Measurements from ENCODE around the gene SDR42E2.
"Not testable (repeated sequence)": the region's sequence is repeated elsewhere in the genome, so short reads cannot be mapped to it uniquely, and the experiment has no call there.

The SDR42E2 gene

DNA sequence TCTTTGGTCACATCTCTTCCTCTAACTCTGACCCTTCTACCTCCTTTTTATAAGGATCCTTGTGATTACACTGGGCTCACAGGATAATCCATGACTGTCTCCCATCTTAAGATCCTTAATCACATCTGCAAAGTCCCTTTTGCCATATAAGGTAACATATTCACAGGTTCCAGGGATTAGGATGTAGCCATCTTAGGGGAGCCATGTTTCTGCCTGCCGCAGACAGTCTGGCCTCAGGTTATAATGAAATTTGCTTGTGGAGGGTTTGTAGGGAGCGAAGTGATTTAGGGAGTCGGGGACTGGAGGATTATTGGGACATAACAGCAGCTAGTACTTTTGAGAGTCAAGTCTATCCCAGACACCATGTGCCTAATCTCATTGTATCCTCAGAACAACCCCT is 51.5 kb downstream of the SDR42E2 start:
- DNase-seq (ENCODE audit: low read depth) = no peak

- no peak for DNase-seq (ENCODE audit: low read depth)
Measured at GRCh38 chr16:22214402-22214801, 52.1 kb downstream of the SDR42E2 start.

DNA sequence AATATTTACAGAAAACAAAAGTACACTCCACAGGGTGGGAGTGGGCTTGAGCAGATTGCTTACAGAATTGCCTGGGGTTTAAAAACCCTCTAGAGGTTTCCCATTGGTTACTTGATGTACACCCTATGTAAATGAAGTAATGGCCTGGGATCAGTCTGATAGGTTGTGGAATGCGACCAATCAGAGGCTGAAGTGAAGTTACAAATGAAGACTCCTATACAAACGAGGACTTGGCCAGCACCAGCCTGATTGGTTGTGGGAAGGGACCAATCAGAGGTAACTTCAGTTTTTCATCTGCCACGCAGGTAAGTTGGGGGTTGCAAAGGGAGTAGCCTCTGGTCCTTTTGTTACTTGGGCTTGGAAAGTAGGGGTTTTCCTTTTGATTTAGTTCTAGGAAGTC is 52.6 kb downstream of the SDR42E2 start:
- no peak for DNase-seq (ENCODE audit: low read depth)

GRCh38 chr16:22216191-22216831 is 54.0 kb downstream of the SDR42E2 start:
- no peak for DNase-seq (ENCODE audit: low read depth)

- DNase-seq (ENCODE audit: low read depth) = not testable (repeated sequence)
Measured at GRCh38 chr16:22216832-22217225, 54.5 kb downstream of the SDR42E2 start.

DNA sequence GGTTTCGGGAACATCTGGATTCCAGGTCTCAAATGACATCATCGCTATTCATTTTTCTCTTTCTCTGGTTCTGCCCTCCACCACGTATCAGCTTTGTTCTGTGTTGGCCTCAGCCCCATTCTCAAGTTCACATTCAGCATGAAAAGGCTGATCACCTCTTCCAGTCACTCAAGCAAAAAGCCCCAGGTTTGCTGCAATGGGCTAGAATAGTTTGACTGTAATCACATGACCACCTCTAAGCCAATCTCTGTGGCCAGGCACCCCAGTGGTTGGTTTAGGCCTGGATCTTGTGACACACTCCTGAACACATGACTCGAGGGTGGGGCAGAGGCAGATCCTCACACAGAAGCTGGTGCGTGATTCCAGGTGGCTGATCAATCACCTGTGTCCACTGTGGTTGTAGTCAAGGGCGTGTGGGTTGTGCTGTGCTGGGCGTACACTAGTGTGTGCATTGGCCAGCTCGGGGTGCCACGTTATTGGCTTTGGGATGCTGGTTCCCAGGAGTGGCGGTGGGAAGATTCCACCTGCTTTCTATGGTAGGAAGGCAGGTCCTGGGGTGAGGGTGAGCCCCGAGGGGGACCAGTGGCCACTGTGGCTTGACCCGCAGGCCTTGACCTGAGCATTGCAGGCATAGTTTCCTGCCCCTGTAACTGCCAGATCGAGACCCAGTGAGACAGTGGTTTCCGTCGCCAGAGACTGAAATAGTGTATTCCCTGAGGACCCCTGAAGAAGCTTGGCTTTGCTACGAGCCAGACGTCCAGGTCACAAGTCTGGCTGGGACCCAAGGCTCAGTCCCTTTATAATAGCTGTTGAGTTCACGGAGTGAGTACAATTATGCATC is 55.8 kb downstream of the SDR42E2 start:
- no peak for DNase-seq (ENCODE audit: low read depth)

GRCh38 chr16:22219389-22220068 is 57.2 kb downstream of the SDR42E2 start:
- DNase-seq (ENCODE audit: low read depth) = no peak

GRCh38 chr16:22220069-22220440 is 57.7 kb downstream of the SDR42E2 start:
- no peak for DNase-seq (ENCODE audit: low read depth)

DNA sequence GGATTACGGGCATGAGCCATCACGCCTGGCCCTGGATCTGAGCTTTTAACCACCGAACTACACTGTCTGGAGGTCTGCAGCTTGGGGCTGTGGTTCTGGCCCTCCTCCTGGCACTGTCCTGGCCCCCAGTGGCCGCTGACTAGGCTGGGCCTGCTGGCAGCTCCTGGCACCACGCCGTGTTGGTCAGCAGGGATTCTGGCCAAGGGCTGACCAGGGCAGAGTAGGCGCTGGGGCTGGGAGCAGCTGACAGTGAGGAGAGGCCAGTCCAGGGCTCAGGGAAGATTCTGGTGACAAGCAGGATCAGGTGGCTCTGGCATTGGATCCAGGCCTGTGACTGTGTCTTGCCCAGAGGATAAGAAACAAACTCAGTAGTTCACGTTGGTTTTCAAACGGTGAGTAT is 58.4 kb downstream of the SDR42E2 start:
- DNase-seq (ENCODE audit: low read depth) = no peak

DNA sequence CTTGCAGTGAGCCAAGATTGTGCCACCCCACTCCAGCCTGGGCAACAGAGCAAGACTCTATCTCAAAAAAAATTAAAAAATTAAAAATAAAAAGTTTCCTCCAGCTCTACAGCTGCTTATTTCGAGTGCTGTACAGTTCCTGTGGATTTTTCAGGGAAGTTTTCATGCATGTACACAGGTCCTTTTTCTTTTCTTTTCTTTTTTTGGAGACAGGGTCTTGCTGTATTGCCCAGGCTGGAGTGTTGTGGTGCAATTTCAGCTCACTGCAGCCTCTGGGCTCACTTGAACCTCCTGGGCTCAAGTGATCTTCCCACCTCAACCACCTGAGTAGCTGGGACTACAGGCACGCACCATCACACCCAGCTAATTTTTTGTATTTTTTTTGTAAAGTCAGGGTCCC is 59.7 kb downstream of the SDR42E2 start:
- no peak for DNase-seq (ENCODE audit: low read depth)

DNA sequence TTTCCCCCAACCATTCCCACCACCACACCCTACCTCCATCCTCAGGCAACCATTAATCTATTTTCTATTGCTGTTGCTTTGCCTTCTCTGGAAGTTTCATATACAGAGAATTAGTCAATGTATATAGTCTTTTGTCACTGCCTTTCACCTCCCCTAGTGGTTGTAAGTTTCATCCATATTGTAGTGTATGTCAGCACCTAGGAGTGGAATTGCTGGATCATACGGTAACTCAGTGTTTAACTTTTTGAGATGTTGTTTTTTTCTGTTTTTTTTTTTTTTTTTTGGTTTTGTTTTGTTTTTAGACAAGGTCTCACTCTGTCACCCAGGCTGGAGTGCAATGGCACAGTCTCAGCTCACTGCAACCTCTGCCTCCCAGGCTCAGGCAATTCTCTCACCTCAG is 60.7 kb downstream of the SDR42E2 start:
- no peak for DNase-seq (ENCODE audit: low read depth)

DNA sequence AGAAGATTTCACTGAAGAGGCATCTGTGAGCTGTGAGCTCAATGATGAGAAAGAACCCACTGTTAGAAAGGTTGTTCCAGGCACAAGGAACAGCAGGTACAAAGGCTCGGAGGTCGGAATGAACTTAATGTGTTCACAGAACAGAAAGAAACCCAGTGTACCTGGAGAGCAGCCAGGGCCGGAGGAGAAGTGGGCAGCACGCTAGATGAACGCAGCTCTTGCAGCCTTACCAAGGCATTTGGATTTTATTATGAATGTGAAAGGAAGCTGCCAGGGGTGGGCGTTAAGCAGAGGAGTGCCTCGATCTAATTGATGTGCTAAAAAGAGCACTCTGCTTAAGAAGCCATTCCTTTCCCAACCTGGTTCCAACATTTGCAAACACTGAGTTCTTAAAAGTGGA is 62.8 kb downstream of the SDR42E2 start:
- no peak for DNase-seq (ENCODE audit: low read depth)

GRCh38 chr16:22229889-22230288 is 67.6 kb downstream of the SDR42E2 start:
- no peak for DNase-seq (ENCODE audit: low read depth)

DNA sequence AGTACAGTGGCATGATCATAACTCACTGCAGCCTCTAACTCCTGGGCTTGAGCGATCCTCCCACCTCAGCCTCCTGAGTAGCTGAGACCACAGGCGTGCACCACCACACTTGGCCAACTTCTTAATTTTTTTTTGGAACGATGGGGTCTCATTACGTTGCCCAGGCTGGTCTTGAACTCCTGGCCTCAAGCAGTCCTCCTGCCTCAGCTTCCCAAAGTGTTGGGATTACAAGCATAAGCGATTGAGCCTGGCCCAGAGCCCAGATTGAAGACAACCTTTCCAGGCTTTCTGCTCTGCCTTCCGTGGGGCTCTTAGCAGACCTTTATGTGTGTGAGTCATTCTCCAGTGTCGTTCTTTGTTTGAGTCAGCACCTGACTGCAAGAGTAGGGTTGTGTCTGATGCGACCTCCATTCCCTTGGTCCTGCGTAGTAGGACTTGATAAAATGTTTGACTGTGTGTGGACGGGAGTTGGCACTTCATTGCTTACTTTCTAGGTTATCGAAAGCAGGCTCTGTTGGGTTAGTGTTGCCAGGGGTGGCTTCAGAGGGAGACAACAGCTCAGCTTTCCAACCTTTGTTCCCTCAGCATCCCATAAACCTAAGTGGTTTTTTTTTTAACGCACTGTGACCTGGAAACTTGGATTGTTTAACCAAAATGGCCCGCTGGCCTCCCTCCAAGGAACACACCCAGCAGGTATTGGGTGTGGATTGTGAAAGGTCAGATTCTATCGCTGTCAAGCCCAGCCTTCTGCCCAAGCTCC is 70.2 kb downstream of the SDR42E2 start:
- DNase-seq (ENCODE audit: low read depth) = no peak

GRCh38 chr16:22233037-22233372 is 70.7 kb downstream of the SDR42E2 start:
- no peak for DNase-seq (ENCODE audit: low read depth)

- DNase-seq (ENCODE audit: low read depth) = no peak
Measured at GRCh38 chr16:22235839-22236745, 73.8 kb downstream of the SDR42E2 start.

DNA sequence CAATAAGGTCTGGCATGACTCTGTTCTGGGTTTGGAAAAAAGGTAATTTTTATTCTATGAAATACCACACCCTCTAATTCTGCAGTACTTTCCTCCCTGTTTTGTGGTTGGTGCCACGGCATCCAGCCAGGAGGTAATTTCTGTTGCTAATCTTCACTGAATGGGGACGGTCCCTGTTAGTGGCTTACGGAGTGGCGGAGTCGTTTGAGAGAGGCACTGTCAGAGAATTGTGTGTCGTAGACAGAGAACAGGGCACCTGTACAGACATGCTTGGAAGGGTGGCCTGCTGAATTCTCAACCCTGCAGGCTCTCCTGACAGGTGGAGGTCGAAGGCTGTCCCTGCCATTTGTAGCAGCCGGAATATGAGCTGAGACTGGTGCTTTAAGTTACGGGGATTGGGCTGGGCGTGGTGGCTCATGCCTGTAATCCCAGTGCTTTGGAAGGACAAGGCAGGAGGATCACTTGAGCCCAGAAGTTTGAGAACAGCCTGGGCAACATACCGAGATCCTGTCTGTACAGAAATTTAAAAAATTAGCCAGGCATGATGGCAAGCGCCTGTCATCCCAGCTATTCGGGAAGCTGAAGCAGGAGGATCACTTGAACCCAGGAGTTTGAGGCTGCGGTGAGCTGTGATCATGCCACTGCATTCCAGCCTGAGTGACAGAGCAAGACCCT is 77.0 kb downstream of the SDR42E2 start:
- DNase-seq (ENCODE audit: low read depth) = no peak

DNA sequence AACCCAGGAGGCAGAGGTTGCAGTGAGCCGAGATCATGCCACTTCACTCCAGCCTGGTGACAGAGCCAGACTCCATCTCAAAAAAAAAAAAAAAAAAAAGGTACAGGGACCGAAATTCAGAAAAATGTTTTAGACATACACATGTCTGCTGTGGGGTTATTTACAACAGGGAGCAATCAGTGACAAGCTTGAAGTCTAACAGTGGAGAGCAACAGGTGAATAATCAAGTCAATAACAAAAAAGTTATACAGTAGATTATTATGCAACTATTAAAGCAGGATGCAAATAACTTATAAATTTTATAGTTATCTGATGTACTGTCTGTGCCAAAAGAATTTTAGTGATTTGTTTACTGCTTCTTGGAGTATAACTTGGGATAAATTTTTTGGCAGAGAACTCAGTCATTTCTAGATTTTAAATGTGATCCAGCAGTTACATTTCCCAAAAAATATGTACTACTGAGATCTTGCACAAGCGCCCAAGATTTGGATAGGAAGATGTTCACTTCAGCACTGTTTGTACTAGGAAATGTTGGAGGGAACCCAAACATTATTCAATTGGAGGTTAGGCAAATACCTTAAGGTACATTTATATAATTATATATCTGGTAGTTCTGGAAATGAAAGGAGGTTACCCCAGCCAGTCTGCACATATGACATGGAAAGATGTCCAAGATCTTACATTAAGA is 77.9 kb downstream of the SDR42E2 start:
- DNase-seq (ENCODE audit: low read depth) = no peak
